Duodenal mucosa (tissue), 2 donors: ENCODE results near the gene RAB3D.
A peak's percentile ranks its signal among the peaks of the same experiment; 100 is the strongest.

Experiments used
- H3K27ac ChIP-seq: one replicate; pipeline ENCODE4 v1.7.0; 2013; ENCODE audit warnings: low read depth, low read length
- H3K27me3 ChIP-seq, 2 donors: one replicate each; pipeline ENCODE4 v1.7.0; 2013; ENCODE audit warnings: low read length in 2 of 2, control low read depth in 1 of 2; ENCODE audit not compliant: insufficient read depth in 2 of 2, control insufficient read depth in 1 of 2
- H3K36me3 ChIP-seq, 2 donors: one replicate each; pipeline ENCODE4 v1.7.0; 2013; ENCODE audit warnings: low read length in 2 of 2, control low read depth in 1 of 2; ENCODE audit not compliant: insufficient read depth in 2 of 2, control insufficient read depth in 1 of 2
- H3K4me1 ChIP-seq, 2 donors: one replicate each; pipeline ENCODE4 v1.7.0; 2013; ENCODE audit warnings: low read length in 2 of 2, control low read depth in 1 of 2; ENCODE audit not compliant: insufficient read depth in 2 of 2, control insufficient read depth in 1 of 2
- H3K4me3 ChIP-seq, 2 donors: one replicate each; pipeline ENCODE4 v1.7.0; 2013; ENCODE audit warnings: low read length in 2 of 2, low read depth in 1 of 2
- H3K9ac ChIP-seq, 2 donors: one replicate each; pipeline ENCODE4 v1.7.0; 2013; ENCODE audit warnings: low read length in 2 of 2, low read depth in 1 of 2
- H3K9me3 ChIP-seq, 2 donors: one replicate each; pipeline ENCODE4 v1.7.0; 2013; ENCODE audit warnings: low read length in 2 of 2, control low read depth in 1 of 2; ENCODE audit not compliant: control insufficient read depth in 1 of 2

RAB3D gene

DNA sequence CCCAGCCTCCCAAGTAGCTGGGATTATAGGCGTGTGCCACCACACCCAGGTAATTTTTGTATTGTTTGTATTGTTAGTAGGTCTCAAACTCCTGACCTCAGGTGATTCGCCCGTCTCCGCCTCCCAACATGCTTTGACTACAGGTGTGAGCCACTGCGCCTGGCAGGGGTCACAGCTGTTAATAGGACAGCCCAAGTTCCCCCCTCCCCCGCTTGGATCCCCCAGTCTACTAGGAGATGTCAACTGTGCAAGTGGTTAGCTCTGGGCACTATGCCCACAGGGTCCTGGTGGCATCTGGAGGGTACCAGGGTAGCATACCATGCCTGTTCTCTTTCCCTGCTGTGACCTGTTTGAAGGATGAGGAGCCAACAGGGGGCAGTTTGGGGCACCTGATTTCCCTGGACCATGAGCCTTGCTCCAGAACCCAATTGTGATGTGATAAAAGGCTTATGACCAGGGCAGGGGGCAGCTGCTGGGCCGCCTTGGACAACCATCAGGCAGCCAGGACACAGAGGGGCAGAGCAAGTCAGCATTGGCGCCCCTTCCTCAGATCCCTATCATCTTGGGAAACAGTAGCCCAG is 43.7 kb downstream of the RAB3D start, which contains the start of gene TSPAN16:
TSS of gene TSPAN16 (plus strand) at position 496 of the 581 bp plus-strand sequence. CDS start 138 bp downstream, outside the sequence.
- H3K9me3 ChIP-seq = no peaks in the 10 kb centered on the region
- no peak within 1 kb of the TSS for H3K9ac ChIP-seq
- no peak within 1 kb of the TSS for H3K4me3 ChIP-seq
- H3K27me3 ChIP-seq = no peaks in the 10 kb centered on the region
- H3K4me1 ChIP-seq = peaks cover 0 to 10% of the 10 kb centered on the region in 2 donors
- no peaks in the 10 kb centered on the region for H3K36me3 ChIP-seq
- H3K27ac ChIP-seq = no peak within 1 kb of the TSS

DNA sequence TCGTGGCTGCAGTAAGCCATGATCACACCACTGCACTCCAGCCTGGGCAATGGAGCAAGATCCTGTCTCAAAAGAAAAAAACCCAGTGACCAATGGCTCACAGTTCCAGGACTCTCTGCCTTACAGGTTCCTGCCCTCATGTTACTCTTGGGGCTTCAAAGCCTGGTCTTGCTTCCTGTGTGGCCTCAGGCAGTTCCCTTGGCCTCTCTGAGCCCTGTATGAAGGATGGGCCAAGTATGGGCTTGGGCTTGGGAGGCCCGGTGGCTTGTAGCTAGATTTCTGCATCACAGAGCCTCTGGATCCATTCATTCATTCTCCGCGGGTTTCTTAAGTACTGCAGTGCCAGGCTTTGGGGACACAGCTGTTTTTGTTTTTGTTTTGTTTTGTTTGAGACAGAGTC is 44.3 kb downstream of the RAB3D start:
- no peaks in the 10 kb centered on the region for H3K36me3 ChIP-seq
- H3K4me3 ChIP-seq = no peak overlapping the region
- no peak overlapping the region for H3K27ac ChIP-seq
- no peaks in the 10 kb centered on the region for H3K9me3 ChIP-seq
- peaks cover 0 to 10% of the 10 kb centered on the region in 2 donors for H3K4me1 ChIP-seq
- H3K27me3 ChIP-seq = no peaks in the 10 kb centered on the region
- no peak overlapping the region for H3K9ac ChIP-seq

DNA sequence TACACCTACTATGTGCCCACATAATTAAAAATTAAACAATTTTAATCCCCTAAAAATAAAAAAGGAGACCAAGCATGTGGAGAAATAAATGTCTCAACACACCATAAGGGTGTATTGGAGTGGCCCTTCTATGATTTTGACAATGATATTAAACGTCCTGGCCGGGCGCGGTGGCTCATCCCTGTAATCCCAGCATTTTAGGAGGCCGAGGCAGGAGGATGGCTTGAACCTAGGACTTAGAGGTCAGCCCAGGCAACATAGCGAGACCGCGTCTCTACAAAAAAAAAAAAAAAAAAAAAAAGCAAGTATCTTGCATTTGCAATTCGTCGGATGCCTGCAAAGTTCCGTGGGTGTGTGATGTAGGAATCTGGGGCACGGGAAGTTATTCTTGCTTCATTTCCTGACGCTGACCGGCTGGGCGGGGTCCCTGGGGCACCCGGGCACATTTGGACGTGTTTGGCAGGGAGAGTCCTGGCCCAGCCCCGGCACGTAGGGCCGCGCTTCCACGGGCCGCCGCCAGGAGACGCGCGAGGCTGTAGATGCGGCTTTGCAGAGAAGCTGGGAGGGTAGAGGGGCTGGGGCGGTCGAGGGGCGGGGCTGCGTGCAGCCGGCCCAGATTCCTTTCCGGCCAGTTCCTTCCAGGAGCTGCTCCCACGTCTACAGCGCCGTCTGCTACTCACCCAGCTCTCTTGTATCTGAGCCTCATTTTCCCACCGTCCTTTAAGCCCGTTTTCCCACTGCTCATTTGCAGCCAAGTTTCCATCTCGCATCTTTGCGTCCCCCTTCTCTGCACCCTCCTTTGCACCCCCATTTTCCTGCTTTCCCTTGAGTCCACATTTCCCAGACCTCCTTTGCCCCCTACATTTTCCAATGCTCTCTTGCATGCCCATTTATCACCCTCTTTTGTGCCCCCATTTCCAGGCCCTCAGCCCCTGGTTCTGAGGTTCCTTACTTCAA is 45.7 kb downstream of the RAB3D start:
- Histone ChIP-seq H3K4me3 (peak overlapping the region; percentile 31 to 48), H3K27ac (no peak overlapping the region)

DNA sequence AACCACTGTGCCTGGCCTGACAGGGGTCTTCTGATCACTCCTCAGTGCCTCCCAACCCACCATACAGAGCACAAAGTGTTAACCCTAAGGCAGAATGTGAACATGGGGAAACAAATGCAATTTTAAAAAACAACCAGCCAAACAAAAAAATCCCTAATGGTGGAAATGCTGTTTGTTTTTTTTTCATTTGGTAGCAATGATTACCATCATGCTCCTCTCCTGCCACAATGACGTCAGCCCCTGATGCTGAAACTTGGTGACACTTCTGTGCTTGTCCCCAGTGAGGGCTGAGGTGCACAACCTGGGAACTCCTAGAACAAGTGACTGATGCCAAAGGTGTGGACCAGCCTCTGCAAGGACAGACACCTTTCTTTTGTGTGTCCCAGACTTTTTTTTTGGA is 47.5 kb downstream of the RAB3D start:
- Histone ChIP-seq H3K9me3 (no peaks in the 10 kb centered on the region), H3K4me3 (no peak overlapping the region), H3K27me3 (no peaks in the 10 kb centered on the region), H3K36me3 (no peaks in the 10 kb centered on the region), H3K9ac (no peak overlapping the region), H3K27ac (no peak overlapping the region), H3K4me1 (peaks cover 0 to 10% of the 10 kb centered on the region in 2 donors)

More for the DNA sequence above, 45.7 kb downstream of the RAB3D start:
- Histone ChIP-seq H3K4me1 (peaks cover 0 to 10% of the 10 kb centered on the region in 2 donors), H3K27me3 (no peaks in the 10 kb centered on the region), H3K9me3 (no peaks in the 10 kb centered on the region), H3K36me3 (no peaks in the 10 kb centered on the region), H3K9ac (no peak overlapping the region)

DNA sequence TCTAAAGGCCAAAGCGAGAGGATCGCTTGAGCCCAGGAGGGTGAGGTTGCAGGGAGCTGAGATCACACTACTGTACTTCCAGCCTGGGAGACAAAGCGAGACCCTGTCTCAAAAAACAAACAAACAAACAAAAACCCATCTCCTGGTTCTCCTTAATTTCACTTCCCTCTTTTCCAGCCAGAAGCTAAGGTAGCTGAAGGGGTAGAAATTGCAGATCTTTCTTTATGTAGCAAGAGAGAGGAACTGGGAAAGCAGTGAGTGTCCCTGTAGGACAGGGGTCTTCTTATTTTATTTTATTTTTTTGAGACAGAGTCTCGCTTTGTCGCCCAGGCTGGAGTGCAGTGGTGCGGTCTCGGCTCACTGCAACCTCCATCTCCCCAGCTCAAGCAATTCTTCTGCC is 48.0 kb downstream of the RAB3D start:
- Histone ChIP-seq H3K9ac (no peak overlapping the region), H3K27me3 (no peaks in the 10 kb centered on the region), H3K27ac (no peak overlapping the region), H3K4me3 (no peak overlapping the region), H3K9me3 (no peaks in the 10 kb centered on the region), H3K36me3 (no peaks in the 10 kb centered on the region), H3K4me1 (peaks cover 0 to 10% of the 10 kb centered on the region in 2 donors)

DNA sequence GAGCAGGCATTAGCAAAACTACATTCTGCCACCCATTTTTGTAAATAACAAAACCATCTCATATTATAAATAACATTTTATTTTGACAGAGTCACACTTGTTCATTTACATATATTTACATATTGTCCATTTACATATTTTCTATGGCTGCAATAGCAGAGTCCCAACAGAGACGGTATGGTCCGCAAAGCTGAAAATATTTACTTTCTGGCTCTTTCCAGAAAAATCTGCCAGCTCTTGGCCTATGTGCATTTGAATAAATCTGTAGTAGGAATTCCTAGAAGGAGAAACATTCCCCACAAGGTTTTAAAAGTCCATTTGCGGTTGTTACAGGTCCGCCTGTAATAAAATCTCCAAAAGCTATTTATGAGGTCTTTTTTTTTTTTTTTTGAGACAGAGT is 49.2 kb downstream of the RAB3D start:
- no peaks in the 10 kb centered on the region for H3K27me3 ChIP-seq
- H3K27ac ChIP-seq = no peak overlapping the region
- no peaks in the 10 kb centered on the region for H3K36me3 ChIP-seq
- H3K4me1 ChIP-seq = peaks cover 0 to 10% of the 10 kb centered on the region in 2 donors
- no peak overlapping the region for H3K9ac ChIP-seq
- no peaks in the 10 kb centered on the region for H3K9me3 ChIP-seq
- no peak overlapping the region for H3K4me3 ChIP-seq

DNA sequence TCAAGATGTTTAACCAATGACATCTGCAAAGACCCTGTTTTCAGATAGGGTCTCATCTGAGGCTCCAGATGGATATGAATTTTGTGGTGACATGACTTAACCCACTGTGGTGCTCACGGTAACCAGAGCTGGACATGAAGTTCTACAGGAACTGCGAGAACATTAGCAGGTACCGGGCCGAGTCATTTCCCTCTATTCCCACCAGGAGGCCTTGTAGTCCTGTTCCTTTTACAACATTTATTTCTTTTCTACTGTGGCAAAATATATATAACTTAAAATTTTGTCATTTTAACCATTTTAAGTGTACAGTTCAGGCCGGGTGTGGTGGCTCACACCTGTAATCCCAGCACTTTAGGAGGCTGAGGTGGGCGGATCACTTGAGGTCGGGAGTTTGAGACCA is 51.1 kb downstream of the RAB3D start:
- H3K9me3 ChIP-seq = no peaks in the 10 kb centered on the region
- no peak overlapping the region for H3K4me3 ChIP-seq
- H3K4me1 ChIP-seq = peaks cover 0 to 2% of the 10 kb centered on the region in 2 donors
- no peak overlapping the region for H3K9ac ChIP-seq
- H3K27me3 ChIP-seq = no peaks in the 10 kb centered on the region
- no peaks in the 10 kb centered on the region for H3K36me3 ChIP-seq
- H3K27ac ChIP-seq = no peak overlapping the region

DNA sequence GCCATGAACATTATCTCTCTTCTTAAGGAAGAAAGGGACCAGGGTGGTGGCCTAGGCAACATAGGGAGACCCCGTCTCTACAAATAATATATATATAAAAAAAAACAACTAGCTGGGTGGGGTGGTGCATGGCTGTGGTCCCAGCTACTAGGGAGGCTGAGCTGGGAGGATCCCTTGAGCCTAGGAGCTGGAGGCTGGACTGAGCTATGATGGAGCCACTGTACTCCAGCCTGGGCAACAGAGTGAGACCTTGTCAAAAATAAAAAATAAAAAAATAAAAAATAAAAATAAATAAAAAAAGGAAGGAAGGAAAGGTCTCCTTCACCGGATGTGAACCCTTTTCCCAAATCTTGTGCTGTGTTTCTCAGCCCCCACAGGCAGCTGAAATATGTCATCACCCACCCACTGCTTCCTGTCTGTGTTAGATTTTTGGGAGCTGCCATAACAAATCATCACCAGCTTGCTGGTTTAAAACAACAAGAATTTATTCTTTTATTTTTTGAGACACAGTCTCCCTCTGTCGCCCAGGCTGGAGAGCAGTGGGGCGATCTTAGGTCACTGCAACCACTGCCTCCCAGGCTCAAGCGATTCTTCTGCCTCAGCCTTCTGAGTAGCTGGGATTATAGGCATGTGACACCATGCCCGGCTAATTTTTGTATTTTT is 53.0 kb downstream of the RAB3D start:
- H3K36me3 ChIP-seq = no peaks in the 10 kb centered on the region
- H3K27me3 ChIP-seq = no peaks in the 10 kb centered on the region
- H3K9me3 ChIP-seq = no peaks in the 10 kb centered on the region
- H3K4me1 ChIP-seq = no peaks in the 10 kb centered on the region
- H3K4me3 ChIP-seq = no peak overlapping the region
- no peak overlapping the region for H3K27ac ChIP-seq
- H3K9ac ChIP-seq = no peak overlapping the region

DNA sequence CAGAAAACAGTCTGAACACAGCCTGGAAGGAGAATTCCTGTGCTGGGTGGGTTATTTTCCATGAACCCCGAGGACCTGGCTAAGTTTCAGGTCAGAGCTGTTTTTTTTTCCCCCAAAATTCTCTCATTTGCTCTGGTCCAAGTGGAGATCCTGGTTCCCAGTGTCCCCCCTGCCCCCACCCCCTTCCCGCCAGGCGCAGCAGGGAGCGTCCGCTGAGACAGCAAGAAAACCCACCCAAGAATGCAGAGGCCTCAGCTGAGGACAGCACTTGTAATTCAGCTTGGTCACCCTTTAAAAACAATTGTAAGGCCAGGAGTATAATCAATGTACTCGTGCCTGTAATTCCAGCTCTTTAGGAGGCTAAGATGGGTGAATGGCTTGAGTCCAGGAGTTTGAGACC is 54.9 kb downstream of the RAB3D start:
- Histone ChIP-seq H3K4me1 (no peaks in the 10 kb centered on the region), H3K27ac (no peak overlapping the region), H3K36me3 (no peaks in the 10 kb centered on the region), H3K9me3 (no peaks in the 10 kb centered on the region), H3K27me3 (no peaks in the 10 kb centered on the region), H3K4me3 (no peak overlapping the region), H3K9ac (no peak overlapping the region)
